Measurements from ENCODE around the gene ZNF169.
"Not testable (repeated sequence)": the region's sequence is repeated elsewhere in the genome, so short reads cannot be mapped to it uniquely, and the experiment has no call there.

DNA sequence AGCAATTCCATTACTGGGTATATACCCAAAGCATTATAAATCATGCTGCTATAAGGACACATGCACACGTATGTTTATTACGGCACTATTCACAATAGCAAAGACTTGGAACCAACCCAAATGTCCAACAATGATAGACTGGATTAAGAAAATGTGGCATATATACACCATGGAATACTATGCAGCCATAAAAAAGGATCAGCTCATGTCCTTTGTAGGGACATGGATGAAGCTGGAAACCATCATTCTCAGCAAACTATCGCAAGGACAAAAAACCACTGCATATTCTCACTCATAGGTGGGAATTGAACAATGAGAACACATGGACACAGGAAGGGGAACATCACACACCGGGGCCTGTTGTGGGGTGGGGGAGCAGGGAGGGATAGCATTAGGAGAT is 18.0 kb upstream of the ZNF169 start:
- TF ChIP-seq, protein P1, sequence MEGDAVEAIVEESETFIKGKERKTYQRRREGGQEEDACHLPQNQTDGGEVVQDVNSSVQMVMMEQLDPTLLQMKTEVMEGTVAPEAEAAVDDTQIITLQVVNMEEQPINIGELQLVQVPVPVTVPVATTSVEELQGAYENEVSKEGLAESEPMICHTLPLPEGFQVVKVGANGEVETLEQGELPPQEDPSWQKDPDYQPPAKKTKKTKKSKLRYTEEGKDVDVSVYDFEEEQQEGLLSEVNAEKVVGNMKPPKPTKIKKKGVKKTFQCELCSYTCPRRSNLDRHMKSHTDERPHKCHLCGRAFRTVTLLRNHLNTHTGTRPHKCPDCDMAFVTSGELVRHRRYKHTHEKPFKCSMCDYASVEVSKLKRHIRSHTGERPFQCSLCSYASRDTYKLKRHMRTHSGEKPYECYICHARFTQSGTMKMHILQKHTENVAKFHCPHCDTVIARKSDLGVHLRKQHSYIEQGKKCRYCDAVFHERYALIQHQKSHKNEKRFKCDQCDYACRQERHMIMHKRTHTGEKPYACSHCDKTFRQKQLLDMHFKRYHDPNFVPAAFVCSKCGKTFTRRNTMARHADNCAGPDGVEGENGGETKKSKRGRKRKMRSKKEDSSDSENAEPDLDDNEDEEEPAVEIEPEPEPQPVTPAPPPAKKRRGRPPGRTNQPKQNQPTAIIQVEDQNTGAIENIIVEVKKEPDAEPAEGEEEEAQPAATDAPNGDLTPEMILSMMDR (IDR thresholded peaks at IDR 0.05; ENCODE audit: borderline replicate concordance, extremely low read depth, low read length, poor library complexity, severe bottlenecking): not testable (repeated sequence)
- not testable (repeated sequence) for TF ChIP-seq EZH2 (IDR thresholded peaks at IDR 0.05; ENCODE audit: borderline replicate concordance, low read depth, low read length, severe bottlenecking)

All from DND-41 (cell line).